ENCODE measurements around the gene PIGQ.

GRCh38 chr16:574021-574760 is 4.4 kb downstream of the PIGQ start:
- TF ChIP-seq CTCF (IDR thresholded peaks at IDR 0.05) (no peak), EP300 (IDR thresholded peaks at IDR 0.05) (no peak)

Measured in ovary (tissue), 3 donors.